Calu3 (cell line): Measurements from ENCODE around the gene CCDC92B. TPM values are rescaled to one million over a fixed set of nuclear protein-coding genes. Genes with fewer than 3 reads are reported as not detected.

Experiments used
- BruUV-seq: library from RNA; stranded (reverse); fragments of 400-500 nt; replicated peaks from 2 replicates; lab custom pipeline; 2021; lab: Mats Ljungman, UMichigan
- CTCF ChIA-PET: fragments of 300-600 bp; sonication (Branson Sonifier 250); formaldehyde crosslinking; loops from one replicate; lab custom pipeline; 2022; ENCODE audit warnings: antibody characterized with exemption; lab: Charles Lee
- DNase-seq: peaks from one replicate; pipeline ENCODE4 v3.0.0; 2022
- H3K27ac Mint-ChIP-seq: one replicate; pipeline ENCODE4 v1.8.0; 2022; ENCODE audit warnings: mixed read lengths; ENCODE audit not compliant: unreplicated experiment
- H3K27me3 Mint-ChIP-seq: one replicate; pipeline ENCODE4 v1.8.0; 2022; ENCODE audit warnings: mixed read lengths; ENCODE audit not compliant: unreplicated experiment
- H3K36me3 Mint-ChIP-seq: one replicate; pipeline ENCODE4 v1.8.0; 2022; ENCODE audit warnings: mild to moderate bottlenecking, moderate library complexity, mixed read lengths; ENCODE audit not compliant: insufficient read depth, unreplicated experiment
- H3K4me1 Mint-ChIP-seq: one replicate; pipeline ENCODE4 v1.8.0; 2022; ENCODE audit warnings: mild to moderate bottlenecking, low read depth, mixed read lengths; ENCODE audit not compliant: unreplicated experiment
- H3K4me3 Mint-ChIP-seq: one replicate; pipeline ENCODE4 v1.8.0; 2022; ENCODE audit warnings: mild to moderate bottlenecking, low read depth, moderate library complexity, mixed read lengths; ENCODE audit not compliant: unreplicated experiment
- H3K9me3 Mint-ChIP-seq: one replicate; pipeline ENCODE4 v1.8.0; 2022; ENCODE audit warnings: low read depth, mixed read lengths; ENCODE audit not compliant: unreplicated experiment
- intact Hi-C: fragments of 100-400 bp; cut with micrococcal nuclease; formaldehyde crosslinking; loops from one replicate; pipeline ENCODE4 v1.10.0; 2022; ENCODE audit not compliant: unreplicated experiment
- total RNA-seq: library from RNA; stranded (reverse); gene quantifications from 2 replicates; pipeline ENCODE4 v1.2.3, GENCODE V29; 2022
- TF ChIP-seq, protein P1 (sequence below): fragments of 200-600 bp; IDR thresholded peaks from one replicate; pipeline ENCODE4 v1.8.0; 2022; ENCODE audit warnings: antibody characterized with exemption; ENCODE audit not compliant: unreplicated experiment

CCDC92B gene
- total RNA-seq, 1 experiment from 2014 or later: not detected

DNA sequence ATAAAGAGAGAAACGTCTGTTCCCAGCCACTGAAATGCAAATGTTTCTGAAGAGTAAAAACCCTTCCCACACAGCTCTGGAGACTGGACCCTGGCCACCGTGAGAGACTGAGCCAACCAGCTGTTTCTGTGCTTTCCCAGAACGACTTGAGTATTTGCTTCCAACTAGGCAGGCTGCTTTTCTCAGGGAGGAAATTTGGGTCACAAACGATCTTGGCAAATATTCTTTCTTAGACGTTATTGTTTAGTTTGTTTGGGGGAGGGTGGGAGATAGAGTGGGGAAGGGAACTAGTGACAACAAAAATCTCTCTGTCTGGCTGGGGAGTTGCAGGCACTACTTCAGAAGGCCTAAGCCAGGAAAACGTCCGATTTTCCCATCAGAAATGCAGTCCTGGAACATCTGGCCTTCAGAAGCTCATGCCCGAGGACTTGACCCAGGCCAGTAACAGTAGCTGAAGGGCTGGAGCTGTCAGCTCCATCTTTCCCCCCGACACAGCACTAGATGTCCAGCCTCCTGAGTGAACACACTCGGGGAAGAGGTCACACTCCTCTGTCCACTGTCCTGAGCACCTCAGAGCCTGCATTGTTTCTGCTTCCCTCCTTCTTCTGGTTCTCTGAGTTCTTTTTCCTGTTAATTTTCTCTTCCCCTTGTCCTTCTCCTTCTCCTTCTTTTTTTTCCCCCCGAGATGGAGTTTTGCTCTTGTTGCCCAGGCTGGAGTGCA, 4.0 kb downstream of the CCDC92B start:
- no peak overlapping the region for H3K4me3 Mint-ChIP-seq
- TF ChIP-seq, protein P1, sequence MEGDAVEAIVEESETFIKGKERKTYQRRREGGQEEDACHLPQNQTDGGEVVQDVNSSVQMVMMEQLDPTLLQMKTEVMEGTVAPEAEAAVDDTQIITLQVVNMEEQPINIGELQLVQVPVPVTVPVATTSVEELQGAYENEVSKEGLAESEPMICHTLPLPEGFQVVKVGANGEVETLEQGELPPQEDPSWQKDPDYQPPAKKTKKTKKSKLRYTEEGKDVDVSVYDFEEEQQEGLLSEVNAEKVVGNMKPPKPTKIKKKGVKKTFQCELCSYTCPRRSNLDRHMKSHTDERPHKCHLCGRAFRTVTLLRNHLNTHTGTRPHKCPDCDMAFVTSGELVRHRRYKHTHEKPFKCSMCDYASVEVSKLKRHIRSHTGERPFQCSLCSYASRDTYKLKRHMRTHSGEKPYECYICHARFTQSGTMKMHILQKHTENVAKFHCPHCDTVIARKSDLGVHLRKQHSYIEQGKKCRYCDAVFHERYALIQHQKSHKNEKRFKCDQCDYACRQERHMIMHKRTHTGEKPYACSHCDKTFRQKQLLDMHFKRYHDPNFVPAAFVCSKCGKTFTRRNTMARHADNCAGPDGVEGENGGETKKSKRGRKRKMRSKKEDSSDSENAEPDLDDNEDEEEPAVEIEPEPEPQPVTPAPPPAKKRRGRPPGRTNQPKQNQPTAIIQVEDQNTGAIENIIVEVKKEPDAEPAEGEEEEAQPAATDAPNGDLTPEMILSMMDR: no peak
- no peaks in the 10 kb centered on the region for H3K9me3 Mint-ChIP-seq
- H3K27me3 Mint-ChIP-seq: peaks cover 85% of the 10 kb centered on the region
- no peaks in the 10 kb centered on the region for H3K36me3 Mint-ChIP-seq
- DNase-seq: no peak
- no peak overlapping the region for H3K27ac Mint-ChIP-seq
- intact Hi-C loops: no loop called here
- no TSS peak for BruUV-seq
- CTCF ChIA-PET: no interaction called here
- H3K4me1 Mint-ChIP-seq: no peaks in the 10 kb centered on the region

DNA sequence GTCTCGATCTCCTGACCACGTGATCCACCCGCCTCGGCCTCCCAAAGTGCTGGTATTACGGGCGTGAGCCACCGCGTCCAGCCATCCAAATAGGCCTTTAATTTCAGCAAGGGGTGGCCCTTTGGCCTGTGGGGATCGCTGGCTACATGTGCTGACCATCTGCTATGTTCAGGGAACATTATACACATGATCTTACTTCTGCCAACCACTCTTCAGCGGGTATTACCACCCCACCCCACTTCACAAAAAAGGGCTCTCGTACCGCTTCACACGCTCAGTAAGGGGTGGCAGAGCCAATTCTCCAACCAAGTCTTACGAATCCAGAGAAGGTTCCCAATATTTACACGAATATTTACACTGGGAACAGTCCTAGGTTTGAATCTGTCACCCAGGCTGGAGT, 11.8 kb downstream of the CCDC92B start:
- H3K9me3 Mint-ChIP-seq: no peaks in the 10 kb centered on the region

GRCh38 chr17:2736956-2737355, 12.5 kb downstream of the CCDC92B start:
- DNase-seq: no peak
- intact Hi-C loops: no loop called here
- CTCF ChIA-PET: interaction anchor here (0.7 kb wide), 1 partner anchor 34 kb away, joined by 3 read pairs; no protein-coding TSS in a partner anchor
- TF ChIP-seq, protein P1: no peak
- Mint-ChIP-seq H3K9me3 (no peaks in the 10 kb centered on the region), H3K27ac (no peak overlapping the region), H3K4me1 (no peaks in the 10 kb centered on the region), H3K4me3 (no peak overlapping the region), H3K27me3 (peaks cover 46% of the 10 kb centered on the region), H3K36me3 (peaks cover 4% of the 10 kb centered on the region)
- no TSS peak for BruUV-seq

More for the DNA sequence above, 11.8 kb downstream of the CCDC92B start:
- no peak for DNase-seq
- CTCF ChIA-PET: interaction anchor here (0.6 kb wide), 1 partner anchor 174 kb away, joined by 4 read pairs; no protein-coding TSS in a partner anchor
- H3K36me3 Mint-ChIP-seq: peaks cover 4% of the 10 kb centered on the region
- H3K4me1 Mint-ChIP-seq: no peaks in the 10 kb centered on the region
- BruUV-seq: no TSS peak
- no peak overlapping the region for H3K27ac Mint-ChIP-seq
- intact Hi-C loops: no loop called here
- TF ChIP-seq, protein P1: no peak
- no peak overlapping the region for H3K4me3 Mint-ChIP-seq
- peaks cover 46% of the 10 kb centered on the region for H3K27me3 Mint-ChIP-seq

- no peaks in the 10 kb centered on the region for H3K4me1 Mint-ChIP-seq
- intact Hi-C loops: no loop called here
- TF ChIP-seq, protein P1: no peak
- BruUV-seq: no TSS peak
- H3K27ac Mint-ChIP-seq: no peak overlapping the region
- CTCF ChIA-PET: no interaction called here
- peaks cover 4% of the 10 kb centered on the region for H3K36me3 Mint-ChIP-seq
- DNase-seq: no peak
- H3K4me3 Mint-ChIP-seq: no peak overlapping the region
- no peaks in the 10 kb centered on the region for H3K9me3 Mint-ChIP-seq
- peaks cover 40% of the 10 kb centered on the region for H3K27me3 Mint-ChIP-seq
Observed at GRCh38 chr17:2735896-2736295, 13.6 kb downstream of the CCDC92B start.
